ENCODE results near the gene DHRS11.

The DHRS11 gene

DNA sequence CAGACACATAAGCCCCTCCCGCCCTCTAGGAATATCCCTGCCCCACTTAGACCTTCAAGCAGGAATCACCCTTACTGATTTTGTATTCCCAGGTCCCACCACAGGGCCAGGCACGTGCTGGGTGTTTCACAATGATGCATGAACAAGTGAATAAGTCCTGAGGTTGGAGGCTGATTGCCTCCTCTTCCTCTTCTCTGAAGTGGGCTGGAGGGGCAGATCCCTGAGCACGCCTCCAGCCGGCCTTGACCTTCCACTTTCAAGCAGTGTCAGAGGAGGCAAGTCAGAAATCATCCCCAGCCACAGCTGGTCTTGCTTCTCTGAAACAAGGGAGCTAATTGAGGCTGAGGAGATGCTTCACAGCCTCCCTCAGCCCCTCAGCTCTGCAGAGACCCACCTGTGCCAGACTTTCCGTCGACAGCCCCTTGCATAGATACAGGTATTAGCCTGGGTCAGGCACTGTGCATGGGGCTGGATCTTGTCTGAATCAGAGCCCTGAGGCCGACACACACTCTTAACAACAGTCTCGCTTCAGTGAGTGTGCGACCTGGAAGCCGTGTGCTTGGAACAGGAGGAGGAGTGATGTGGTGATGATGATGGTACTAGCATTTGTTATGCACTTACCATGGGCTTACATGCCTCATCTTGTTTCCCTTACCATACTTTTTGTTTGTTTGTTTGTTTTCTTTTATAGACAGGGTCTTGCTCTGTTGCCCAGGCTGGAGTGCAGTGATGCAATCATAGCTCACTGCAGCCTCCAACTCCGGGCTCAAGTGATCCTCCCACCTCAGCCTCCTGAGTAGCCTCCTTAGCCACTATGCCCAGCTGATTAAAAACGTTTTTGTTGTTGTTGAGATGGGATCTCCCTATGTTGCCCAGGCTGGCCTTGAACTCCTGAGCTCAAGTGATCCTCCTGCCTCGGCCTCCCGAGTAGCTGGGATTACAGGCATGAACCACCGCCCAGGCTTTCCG lies 24.7 kb downstream of the DHRS11 start:
- DNase-seq: no peak

DNA sequence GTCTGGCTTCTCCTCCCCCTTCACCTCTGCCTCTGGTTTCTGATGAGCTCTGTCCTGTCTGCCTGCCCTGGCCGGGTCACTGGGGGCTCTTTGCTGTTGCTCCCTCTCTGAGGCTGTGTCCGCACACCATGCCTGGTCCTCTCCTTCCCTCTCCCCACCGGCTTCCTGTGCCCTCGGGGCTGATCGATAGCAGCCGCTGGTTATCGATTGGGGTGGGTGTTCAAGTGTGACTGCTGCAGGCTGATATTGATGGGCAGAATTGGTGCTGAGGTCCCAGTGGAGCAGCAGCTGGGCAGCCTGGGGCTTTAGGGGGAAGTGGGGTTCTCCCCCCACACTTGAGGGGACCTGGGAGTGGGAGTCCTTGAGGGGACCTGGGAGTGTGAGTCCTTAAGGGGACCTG lies 26.1 kb downstream of the DHRS11 start:
- no peak for DNase-seq

DNA sequence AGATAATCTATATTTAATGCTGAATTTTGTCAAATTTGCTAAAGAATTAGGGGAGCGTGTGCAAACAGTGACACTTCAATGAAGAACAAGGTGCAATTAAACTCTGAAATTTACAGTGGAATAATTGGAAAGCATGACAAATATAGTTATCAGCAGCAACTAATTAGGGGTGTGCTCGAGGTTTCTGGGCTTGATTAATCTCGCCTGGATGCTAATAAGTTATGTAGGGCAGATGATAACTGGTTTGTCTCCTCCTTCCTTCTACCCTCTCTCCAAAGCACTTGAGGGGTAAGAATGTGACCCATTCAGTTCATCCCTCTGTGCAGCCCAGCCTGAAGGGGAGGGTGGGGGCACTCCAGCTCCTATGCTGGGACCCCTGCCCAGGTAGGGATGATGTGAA lies 31.6 kb downstream of the DHRS11 start:
- DNase-seq: no peak

DNA sequence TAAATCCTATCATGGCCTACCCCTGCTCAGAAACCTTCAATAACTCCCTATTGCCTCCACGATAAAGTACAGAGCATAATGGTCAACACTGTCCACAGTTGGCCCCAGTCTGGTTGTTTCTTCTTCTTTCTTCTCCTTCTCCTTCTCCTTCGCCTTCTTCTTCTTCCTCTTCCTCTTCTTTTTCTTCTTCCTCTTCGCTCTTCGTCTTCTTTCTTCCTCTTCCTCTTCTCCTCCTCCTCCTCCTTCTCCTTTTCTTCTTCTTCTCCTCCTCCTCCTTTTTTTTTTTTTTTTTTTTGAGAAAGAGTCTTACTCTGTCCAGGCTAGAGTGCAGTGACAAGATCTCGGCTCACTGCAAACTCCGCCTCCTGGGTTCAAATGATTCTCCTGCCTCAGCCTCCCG lies 33.5 kb downstream of the DHRS11 start:
- DNase-seq: no peak

DNA sequence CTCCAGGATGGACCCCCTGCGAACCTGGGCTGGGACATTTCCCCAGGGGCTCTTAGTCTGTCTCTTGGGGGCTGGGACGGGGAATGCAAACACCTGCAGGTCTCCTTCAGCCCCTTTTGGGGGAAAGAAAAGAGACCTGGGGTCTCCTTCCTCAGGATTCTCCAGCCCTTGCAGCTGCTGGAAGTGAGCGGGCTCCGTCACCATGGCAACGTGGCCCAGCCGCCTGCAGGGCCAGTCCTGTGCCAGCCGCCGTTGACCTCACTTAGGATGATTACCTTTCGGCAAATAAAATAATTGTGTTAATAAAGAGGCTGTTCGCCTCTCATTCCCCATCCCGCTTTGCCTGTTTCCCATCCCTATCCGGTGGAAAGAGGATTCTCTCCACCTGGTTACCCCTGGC lies 35.4 kb downstream of the DHRS11 start:
- DNase-seq: no peak

DNA sequence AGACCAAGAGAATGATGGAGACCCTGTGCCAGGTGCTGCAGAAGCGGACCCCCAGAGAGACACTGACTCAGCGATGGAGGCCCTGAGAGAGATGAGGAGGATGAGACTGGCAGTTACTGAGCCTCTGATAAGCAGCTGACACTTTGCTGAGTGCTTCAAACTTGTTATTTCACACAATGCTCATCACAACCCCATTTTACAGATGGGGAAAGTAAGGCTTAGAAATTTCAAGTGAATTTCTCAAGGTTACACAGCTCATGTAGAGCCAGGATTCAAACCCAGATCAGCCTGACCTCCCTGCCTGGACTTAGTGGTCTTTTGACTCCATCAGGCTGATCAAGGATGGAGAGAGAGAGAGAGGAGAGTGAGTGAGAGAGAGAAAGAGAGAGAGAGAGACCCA lies 36.9 kb downstream of the DHRS11 start:
- DNase-seq: no peak

DNA sequence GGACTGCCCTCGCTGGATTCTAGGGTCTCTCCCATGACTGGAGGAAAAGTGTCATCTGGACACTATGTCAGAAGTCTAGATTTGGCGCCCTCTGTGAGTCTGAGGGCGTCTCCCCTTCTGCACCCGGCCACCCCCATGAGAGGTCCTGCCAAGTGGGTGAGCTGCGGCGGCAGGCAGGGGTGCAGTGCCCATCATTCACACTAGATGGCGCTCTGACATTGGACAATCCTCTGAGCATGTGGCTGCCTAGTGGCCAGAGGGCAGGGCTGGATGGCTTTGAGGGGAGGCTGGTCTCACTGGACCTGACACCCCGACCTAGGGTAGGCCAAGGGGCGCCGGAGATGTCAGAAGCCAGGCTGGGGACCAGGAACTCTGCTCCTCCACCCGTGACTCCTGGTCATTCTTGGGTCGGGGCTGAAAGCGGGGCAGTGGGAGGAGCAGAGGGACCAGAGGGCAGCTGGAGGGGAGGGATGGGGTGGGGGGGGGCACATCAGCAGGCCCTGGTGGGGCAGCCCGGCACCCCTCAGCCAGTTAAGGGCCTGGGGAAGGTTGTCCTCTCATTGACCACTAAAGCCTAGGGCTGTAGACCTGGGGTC lies 37.7 kb downstream of the DHRS11 start:
- peak; percentile 33 for DNase-seq

DNA sequence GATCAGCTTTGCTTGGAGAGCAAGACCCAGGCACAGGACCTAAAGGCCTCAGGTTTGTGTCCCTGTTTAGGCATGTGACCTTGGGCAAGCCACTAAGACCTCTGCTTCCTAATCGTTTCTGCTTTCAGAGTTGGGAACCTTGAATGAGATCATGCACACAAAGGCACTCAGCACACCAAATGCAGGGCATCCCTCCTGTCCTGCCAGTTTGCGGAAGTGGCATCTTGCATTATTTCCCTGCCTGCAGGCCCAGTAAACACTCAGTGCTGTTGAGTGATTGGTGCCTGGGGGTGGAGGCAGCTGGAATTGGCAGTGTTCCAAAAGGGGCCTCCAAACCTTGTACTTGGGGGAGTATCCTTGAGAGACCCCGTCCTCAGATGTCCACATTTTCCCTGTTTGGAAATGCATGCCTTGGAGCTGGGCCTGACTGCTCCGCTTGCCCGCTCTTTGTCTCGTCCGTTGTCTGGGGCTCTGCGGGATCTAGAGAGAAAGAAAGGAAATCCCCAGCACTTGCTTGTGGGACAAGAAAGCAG lies 38.4 kb downstream of the DHRS11 start:
- DNase-seq: no peak

DNA sequence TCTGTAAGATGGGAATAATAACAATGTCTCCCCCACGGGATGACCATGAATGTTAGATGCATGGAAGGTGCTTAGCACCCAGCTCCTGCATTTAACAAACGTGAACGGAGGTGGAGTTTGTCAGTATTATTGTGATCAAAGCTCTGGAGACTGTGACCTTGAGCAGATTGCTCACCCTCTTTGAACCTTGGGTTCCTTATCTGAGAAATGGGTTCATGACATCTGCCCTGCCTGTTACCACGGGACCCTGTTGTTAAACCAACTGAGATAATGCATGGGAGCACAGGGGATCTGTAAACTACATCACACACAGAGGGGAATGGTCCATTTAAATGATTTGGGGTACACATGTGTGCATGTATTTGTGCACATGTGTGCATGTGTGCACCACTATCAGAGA lies 39.3 kb downstream of the DHRS11 start:
- DNase-seq: no peak

DNA sequence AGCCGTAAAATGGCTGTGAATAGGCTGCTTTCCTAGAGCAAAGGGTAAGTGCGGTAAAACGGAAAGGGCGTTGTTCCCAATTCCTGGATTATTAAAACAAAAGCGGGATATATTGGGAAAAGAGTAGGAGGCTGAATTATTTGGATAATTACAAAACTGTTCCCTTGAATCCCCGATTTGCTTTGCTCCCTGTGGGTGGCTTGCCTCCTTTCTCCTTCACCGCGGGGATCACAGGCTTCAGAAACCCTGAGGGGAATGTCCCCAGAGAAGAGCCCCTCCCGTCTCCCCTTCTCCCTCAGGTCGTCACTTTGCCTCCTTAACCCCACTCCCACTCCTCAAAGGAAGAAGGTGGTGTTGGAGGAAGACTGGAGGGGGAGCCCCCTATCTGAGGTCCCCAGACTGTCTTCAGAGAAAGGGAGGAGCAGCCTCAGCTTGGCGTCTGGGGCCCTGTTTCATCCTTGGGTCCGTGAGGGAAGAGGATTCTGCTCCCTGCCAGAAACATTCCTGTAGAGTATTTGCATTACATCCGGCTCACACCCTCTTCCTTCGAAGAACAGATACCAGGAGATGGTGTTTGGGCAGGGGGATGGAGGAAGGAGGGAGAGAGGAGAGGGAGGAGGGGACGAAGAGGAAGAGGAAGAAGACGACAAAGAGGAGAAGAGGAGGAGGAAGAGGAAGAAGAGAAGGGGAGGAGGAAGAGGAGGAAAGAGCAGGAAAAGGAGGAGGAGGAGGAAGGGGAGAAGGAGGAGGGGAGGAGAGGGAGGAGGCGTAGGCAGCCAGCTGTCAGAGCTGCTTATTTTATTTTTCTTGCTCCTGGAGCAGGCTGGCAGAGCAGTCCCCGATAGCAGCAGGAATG lies 41.5 kb downstream of the DHRS11 start:
- DNase-seq: no peak

DNA sequence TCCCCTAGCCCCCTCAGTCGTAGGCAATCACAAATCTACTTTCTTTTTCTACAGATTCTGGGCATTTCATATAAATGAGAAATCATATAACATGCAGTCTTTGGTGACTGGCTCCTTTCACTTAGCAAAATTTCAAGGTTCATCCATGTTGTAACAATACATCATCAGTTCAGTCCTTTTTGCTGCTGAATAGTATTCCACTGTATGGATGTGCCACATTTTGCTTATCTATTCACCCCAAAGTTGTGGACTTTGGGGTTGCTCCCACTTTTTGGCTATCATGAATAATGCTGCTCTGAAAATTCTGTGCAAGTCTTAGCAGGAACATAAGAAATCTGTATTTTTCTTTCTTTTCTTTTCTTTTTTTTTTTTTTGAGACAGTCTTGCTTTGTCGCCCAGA lies 48.7 kb downstream of the DHRS11 start:
- no peak for DNase-seq

DNA sequence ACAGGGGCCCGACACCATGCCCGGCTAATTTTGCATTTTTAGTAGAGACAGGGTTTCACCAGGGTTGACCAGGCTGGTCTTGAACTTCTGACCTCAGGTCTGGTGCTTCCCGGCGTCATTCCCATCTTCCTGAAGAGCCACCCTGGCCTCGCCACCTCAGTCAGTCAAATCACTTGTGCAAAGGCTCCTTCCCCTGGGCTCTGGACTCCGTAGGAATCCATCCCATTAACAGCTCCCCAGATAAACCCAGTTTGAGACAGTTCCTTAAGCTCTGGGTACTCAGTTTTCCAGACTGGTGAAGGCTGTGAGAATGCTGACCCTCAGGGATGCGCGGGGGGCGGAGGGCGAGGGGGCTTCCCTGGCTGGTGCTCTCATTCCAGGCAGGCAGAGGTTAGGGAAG lies 49.2 kb downstream of the DHRS11 start:
- DNase-seq: no peak

DNA sequence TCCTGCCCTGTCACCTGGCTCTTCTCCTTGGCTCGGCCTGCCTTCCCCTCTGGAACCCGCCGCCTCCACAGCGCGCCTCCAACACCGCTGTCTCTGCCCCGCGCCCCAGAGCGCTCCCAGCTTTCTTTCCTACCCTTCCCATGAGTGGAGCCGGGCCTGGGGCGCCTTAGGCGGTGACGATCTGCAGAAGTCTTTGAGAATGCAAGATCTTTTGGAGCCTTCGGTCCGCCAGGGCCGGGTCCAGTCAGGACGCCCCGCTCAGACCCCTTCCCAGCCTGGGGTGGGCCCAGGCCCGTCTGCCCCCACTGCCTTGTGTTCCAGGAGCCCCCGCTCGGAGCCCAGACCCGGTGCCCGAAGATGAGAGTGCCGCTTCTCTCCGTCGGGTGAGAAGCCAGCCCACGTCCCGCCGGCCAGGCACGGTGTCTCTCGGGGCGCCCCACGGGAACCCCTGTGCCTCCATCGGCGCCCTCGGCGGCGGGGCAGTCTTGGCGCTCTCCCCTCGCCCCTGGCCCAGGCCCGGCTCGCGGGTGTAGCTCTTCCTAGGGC lies 49.7 kb downstream of the DHRS11 start:
- no peak for DNase-seq

DNA sequence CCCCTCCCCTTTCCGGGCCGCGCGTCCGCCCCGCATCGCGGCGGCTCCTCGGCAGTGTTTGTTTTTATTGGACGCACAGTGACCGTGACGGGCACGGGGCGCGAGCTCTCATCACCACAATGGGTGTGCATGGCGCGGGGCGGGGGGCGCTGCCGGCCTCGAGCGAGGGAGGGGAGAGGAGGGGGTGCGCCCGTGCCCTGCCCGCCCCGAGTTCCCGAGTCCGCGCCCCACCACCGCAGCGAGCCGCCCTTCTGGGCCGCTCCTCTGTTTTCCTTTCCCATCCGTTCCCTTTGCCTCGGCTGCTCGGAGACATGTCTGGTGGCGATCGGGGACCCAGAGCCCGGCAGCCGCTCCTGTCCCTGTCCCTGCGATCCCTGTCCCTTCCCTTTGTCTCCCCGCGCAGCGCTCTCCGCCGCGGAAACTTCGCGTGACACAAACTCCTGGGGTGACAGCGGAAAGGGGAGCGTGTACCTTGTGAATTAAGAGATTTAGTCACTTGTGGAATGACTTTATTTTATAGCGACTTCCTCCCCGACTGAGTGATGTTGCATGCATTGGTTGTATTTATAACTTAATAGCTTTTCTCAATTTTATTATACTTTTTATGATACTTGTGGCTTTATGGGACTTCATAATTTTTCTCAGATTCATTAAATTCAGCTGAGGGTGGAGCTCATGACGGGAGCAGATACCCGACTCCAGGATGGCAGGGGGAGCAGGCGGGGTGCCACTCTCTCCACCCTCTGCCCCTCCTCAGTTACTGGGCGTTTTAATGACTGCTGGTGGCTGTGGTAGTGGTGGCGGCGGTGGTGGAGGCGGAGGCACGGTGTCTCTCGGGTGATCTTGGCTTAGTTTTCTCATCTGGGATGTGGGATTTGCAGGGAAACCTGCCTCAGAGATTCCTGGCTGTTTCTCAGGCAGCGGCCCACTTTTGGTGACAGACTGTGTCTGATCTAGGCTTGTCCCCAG lies 50.5 kb downstream of the DHRS11 start:
- DNase-seq: no peak

DNA sequence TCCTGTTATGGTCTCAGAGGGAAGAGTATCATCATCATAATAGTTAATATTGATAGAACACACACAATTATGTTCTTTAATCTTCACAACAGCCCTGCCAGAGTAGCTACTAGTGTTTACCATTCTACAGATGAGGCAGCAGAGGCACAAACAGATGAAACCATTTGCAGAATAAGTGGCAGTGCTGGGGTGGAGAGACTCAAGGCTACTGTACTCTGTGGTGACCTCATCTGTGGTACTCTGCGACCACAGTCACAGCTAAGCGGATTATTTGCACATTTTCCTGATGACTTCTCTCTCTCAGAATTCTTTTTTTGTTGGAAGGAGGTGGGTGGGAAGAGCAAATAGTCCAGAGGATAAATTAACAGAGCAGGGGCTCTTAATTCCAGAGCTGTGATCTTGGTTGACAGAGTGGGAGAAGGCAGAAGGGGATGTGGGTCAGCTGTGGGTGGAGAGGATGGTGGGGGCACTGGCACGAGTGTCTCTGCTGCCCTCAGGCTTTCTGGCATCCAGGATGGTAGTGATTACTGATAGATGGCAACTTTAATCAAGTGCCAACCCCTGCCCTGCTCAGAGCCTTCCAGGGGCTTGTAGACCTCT lies 51.5 kb downstream of the DHRS11 start:
- DNase-seq: no peak

DNA sequence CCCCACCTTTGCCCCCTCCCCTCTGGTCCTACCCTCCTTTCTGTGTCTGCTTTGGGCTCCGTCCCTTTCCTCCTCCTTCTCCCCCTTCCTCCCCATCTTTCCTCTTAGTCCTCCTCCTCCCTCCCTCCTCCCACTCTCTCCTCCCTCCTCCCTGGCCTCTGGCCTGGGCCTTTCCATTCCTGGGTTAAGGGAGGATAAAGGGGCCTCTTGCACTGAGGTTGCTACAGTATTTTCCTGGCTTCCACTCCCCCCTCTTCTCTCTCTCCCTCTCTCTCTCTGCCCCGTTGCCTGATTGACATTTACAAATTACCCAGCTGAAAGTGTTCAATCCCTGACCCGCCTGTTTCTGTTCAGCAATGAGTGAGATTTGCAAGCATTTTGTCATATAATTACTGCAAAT lies 53.7 kb downstream of the DHRS11 start:
- DNase-seq: no peak

DNA sequence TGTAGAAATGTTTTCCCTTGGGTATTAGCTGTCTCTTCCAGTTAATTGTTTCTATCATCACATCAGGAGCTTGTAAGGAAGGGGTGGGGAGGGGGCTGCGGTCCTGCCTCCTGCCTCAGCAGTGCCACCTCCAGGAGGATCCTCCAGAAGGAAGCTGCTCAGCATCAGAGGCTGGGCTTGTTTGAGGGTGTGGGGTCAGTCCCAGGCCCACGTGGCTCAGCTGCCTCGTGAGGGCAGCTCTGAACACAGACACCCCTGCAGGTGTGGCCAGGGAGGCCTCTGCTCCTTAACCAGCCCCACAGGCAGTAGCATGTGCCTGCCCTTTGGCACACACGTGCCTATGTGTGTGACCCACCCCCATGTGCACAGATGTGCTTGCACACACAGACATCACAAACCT lies 56.0 kb downstream of the DHRS11 start:
- DNase-seq: no peak

DNA sequence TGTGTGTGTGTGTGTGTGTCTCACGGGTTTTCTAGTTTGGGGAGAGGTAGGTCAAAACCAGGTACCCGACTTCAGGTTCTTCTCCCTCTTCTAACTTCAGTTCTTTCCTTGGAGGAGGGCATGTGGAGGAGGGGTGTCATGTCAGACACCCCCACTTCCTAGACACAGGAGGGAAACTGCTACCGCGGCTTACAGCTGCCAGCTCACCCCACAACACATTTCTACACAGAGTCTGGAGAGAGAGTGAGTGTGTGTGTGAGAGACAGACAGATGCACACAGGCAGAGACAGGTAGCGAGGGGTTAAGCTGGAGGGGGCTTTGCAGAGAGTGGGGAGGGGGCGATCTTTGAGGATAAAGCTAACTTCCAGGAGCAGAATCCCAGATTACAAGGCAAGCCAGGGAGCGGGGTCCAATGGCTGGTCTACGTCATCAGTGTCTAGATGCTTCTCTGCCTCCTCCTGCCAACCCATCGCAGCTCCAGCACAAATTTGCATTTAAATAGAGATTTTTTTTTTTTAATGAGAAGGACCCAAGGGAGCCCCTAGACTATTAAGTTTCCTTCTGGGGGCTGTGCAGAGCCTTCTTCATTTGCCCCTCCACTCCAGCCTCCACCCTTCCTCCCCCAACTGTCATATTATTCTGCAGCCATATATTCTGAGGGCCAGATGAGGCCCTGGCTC lies 58.6 kb downstream of the DHRS11 start:
- no peak for DNase-seq

All from NCI-H1694 (cell line).